ENCODE measurements around the gene TXK. TPM values are rescaled to one million over a fixed set of nuclear protein-coding genes. Genes with fewer than 3 reads are reported as not detected.

Gene TXK
- total RNA-seq, 1 donor from 2014 or later = not detected

DNA sequence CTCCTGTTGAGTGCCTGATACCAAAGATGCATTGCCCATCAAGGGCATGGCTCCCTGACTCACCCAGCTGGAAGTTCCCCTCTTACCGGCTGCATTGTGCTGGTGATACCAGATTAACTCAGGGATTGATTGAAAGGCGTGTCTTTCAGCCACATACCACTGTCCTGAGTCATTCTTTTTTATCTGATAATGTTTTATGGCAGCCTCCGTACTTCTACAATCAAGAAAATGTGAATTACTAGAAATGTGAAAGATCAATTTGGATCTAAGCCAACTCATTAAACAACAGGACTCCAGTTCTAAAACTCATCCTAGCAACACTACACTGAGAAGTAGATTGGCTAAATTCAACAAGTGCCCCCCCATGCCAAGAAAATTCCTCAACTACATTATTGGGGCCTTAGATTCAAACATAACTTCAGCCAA lies 40.0 kb downstream of the TXK start:
- H3K36me3 Mint-ChIP-seq (ENCODE audit: low read depth) = no peaks in the 10 kb centered on the region
- no peaks in the 10 kb centered on the region for H3K9me3 Mint-ChIP-seq
- H3K4me3 Mint-ChIP-seq = no peak overlapping the region
- H3K27ac Mint-ChIP-seq (ENCODE audit: unreplicated experiment) = no peak overlapping the region
- TF ChIP-seq, protein P1, sequence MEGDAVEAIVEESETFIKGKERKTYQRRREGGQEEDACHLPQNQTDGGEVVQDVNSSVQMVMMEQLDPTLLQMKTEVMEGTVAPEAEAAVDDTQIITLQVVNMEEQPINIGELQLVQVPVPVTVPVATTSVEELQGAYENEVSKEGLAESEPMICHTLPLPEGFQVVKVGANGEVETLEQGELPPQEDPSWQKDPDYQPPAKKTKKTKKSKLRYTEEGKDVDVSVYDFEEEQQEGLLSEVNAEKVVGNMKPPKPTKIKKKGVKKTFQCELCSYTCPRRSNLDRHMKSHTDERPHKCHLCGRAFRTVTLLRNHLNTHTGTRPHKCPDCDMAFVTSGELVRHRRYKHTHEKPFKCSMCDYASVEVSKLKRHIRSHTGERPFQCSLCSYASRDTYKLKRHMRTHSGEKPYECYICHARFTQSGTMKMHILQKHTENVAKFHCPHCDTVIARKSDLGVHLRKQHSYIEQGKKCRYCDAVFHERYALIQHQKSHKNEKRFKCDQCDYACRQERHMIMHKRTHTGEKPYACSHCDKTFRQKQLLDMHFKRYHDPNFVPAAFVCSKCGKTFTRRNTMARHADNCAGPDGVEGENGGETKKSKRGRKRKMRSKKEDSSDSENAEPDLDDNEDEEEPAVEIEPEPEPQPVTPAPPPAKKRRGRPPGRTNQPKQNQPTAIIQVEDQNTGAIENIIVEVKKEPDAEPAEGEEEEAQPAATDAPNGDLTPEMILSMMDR (conservative IDR thresholded peaks at IDR 0.05) = no peak
- no peak for DNase-seq (ENCODE audit: low read depth, low spot score)
- peaks cover 14% of the 10 kb centered on the region for H3K27me3 Mint-ChIP-seq (ENCODE audit: low read depth)
- no peaks in the 10 kb centered on the region for H3K4me1 Mint-ChIP-seq

DNA sequence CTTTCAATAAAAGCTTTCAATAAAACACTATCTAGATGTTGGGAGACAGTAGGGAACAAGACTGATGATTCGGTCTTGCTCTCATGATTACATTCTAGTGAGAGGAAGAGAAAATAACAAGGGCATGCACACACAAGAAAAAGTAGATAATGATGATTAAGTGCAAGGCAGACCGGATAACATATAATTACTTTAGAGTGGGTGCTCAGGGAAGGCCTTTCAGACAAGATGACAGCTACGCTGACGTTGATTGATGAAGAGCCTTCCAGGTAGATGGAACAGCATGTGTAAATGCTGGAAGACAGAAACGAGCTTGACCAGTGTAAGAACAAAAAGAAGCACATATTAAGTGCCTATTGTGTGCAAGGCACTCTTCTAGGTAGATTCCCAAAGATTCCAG lies 43.4 kb downstream of the TXK start:
- no peaks in the 10 kb centered on the region for H3K36me3 Mint-ChIP-seq (ENCODE audit: low read depth)
- H3K4me3 Mint-ChIP-seq = no peak overlapping the region
- H3K9me3 Mint-ChIP-seq = no peaks in the 10 kb centered on the region
- peaks cover 16% of the 10 kb centered on the region for H3K27me3 Mint-ChIP-seq (ENCODE audit: low read depth)
- TF ChIP-seq, protein P1 (conservative IDR thresholded peaks at IDR 0.05) = no peak
- DNase-seq (ENCODE audit: low read depth, low spot score) = no peak
- H3K4me1 Mint-ChIP-seq = no peaks in the 10 kb centered on the region
- no peak overlapping the region for H3K27ac Mint-ChIP-seq (ENCODE audit: unreplicated experiment)

DNA sequence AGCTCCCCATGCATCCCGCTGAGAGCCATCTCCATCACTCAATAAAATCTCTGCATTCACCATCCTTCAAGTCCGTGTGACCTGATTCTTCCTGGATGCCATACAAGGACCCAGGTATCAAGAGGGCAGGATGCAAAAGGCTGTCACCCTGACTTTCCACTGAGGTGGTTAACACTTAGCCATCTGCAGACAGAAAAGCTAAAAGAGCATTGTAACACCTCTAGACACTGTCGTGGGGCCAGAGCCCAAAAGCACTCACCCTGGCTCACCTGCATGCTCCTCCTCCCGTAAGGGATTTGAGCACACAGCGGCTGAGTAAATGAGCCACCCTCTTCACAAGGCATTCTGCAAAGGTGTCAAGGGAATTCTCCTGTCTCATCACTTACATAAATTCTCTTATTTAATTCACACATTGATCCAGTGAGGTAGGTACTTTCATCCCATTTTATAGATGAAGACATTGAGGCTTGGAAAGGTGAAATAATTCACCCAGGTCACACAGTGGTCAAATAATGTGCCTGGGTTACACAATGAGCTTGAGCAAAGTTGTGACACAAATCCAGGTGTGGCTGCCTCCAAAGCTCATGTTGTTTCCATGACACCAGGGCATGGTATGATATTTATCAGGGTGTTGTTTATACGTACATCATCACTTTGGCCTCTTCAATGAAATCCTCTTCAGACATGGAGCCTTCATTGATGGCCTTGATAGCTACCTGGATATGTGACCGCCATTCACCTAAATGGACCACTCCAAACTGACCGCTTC lies 48.0 kb downstream of the TXK start:
- no peaks in the 10 kb centered on the region for H3K36me3 Mint-ChIP-seq (ENCODE audit: low read depth)
- H3K4me3 Mint-ChIP-seq = no peak overlapping the region
- H3K9me3 Mint-ChIP-seq = no peaks in the 10 kb centered on the region
- no peak overlapping the region for H3K27ac Mint-ChIP-seq (ENCODE audit: unreplicated experiment)
- H3K27me3 Mint-ChIP-seq (ENCODE audit: low read depth) = peaks cover 5% of the 10 kb centered on the region
- no peak for DNase-seq (ENCODE audit: low read depth, low spot score)
- H3K4me1 Mint-ChIP-seq = no peaks in the 10 kb centered on the region
- TF ChIP-seq, protein P1 (conservative IDR thresholded peaks at IDR 0.05) = no peak

DNA sequence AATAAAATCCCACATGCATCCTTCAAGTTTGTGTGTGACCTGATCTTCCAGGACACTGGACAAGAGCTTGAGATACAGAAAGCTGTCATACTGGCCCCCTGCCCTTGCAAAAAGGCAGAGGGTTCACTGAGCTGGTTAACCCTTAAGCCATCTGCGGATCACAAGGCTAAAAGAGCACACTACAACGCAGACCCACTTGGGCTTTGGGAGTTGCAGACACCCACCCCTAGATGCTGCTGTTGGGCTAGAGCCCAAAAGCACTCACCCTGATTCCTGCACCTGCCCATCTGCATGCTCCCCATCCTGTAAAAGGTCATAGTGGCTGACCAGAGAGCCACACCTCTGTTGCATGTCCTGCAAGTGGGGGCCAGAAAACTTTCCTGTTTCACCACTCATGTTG lies 51.1 kb downstream of the TXK start:
- no peaks in the 10 kb centered on the region for H3K9me3 Mint-ChIP-seq
- no peak overlapping the region for H3K4me3 Mint-ChIP-seq
- H3K36me3 Mint-ChIP-seq (ENCODE audit: low read depth) = no peaks in the 10 kb centered on the region
- H3K27me3 Mint-ChIP-seq (ENCODE audit: low read depth) = peaks cover 3% of the 10 kb centered on the region
- no peak overlapping the region for H3K27ac Mint-ChIP-seq (ENCODE audit: unreplicated experiment)
- TF ChIP-seq, protein P1 (conservative IDR thresholded peaks at IDR 0.05) = no peak
- peaks cover 10% of the 10 kb centered on the region for H3K4me1 Mint-ChIP-seq
- DNase-seq (ENCODE audit: low read depth, low spot score) = no peak

DNA sequence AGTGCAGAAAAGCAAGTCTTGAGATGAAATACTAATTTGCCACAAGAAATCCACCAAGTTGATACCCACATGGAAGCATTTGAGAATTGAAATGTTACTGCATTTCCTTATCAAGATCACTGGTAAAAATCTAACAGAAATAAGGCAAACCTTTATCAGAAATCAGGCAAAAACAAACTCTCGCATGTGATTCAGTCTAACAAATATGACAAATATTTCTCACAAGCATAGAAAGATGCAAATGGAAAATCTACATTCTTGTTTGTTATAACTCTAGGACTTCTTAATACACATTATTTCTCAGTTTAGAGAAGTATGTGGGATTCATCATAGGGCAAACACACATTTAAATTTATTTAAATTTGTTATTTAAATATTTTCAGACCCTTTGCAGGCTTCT lies 52.9 kb downstream of the TXK start:
- TF ChIP-seq, protein P1 (conservative IDR thresholded peaks at IDR 0.05) = no peak
- Mint-ChIP-seq H3K27ac (ENCODE audit: unreplicated experiment) (no peak overlapping the region), H3K36me3 (ENCODE audit: low read depth) (no peaks in the 10 kb centered on the region), H3K4me1 (peaks cover 10% of the 10 kb centered on the region), H3K27me3 (ENCODE audit: low read depth) (peaks cover 3% of the 10 kb centered on the region), H3K4me3 (no peak overlapping the region), H3K9me3 (no peaks in the 10 kb centered on the region)
- DNase-seq (ENCODE audit: low read depth, low spot score) = no peak
